Neural cell (in vitro differentiated cells): ENCODE results near the gene RAB1B. TPM values are rescaled to one million over a fixed set of nuclear protein-coding genes. Genes with fewer than 3 reads are reported as not detected.

Experiments used
- H2AFZ ChIP-seq: fragments of 200-600, 300-800 bp; sonication (generic), shearing (Covaris generic); 2 replicates; pipeline ENCODE4 v1.6.0; 2014; ENCODE audit warnings: low read depth, mild to moderate bottlenecking, antibody characterized with exemption, low read length, moderate library complexity
- H3F3A ChIP-seq: fragments of 200-600 bp; shearing (Covaris generic); 2 replicates; pipeline ENCODE4 v1.6.1; 2016; ENCODE audit warnings: mild to moderate bottlenecking, moderate library complexity, mixed read lengths, antibody characterized with exemption, low read length; ENCODE audit not compliant: insufficient read depth, poor library complexity, severe bottlenecking
- H3K27ac ChIP-seq: fragments of 200-600, 300-800 bp; sonication (generic), shearing (Covaris generic); 2 replicates; pipeline ENCODE4 v1.5.1; 2014; ENCODE audit warnings: mild to moderate bottlenecking, low read length, moderate library complexity
- H3K27me3 ChIP-seq: fragments of 300-800, 200-600 bp; sonication (generic), shearing (Covaris generic); 2 replicates; pipeline ENCODE4 v1.6.0; 2014; ENCODE audit warnings: mild to moderate bottlenecking, low read depth, low read length, moderate library complexity; ENCODE audit not compliant: insufficient read depth
- H3K36me3 ChIP-seq: fragments of 300-800, 200-600 bp; sonication (generic), shearing (Covaris generic); 2 replicates; pipeline ENCODE4 v1.5.1; 2014; ENCODE audit warnings: mild to moderate bottlenecking, antibody characterized with exemption, low read length, moderate library complexity; ENCODE audit not compliant: insufficient read depth
- H3K4me2 ChIP-seq: fragments of 300-800, 200-600 bp; sonication (generic), shearing (Covaris generic); 2 replicates; pipeline ENCODE4 v1.6.0; 2014; ENCODE audit warnings: mild to moderate bottlenecking, low read length
- H3K4me3 ChIP-seq: fragments of 300-800, 200-600 bp; sonication (generic), shearing (Covaris generic); 2 replicates; pipeline ENCODE4 v1.5.1; 2014; ENCODE audit warnings: mild to moderate bottlenecking, low read length, moderate library complexity
- H3K79me2 ChIP-seq: fragments of 200-600 bp; shearing (Covaris generic); replicated peaks from 2 replicates; pipeline ENCODE4 v1.6.0; 2014; ENCODE audit warnings: mild to moderate bottlenecking, low read length, moderate library complexity; ENCODE audit not compliant: insufficient read depth
- H3K9ac ChIP-seq: fragments of 300-800, 200-600 bp; sonication (generic), shearing (Covaris generic); 2 replicates; pipeline ENCODE4 v1.6.1; 2016; ENCODE audit warnings: mild to moderate bottlenecking, low read length, mixed read lengths
- H3K9me2 ChIP-seq: fragments of 200-600 bp; shearing (Covaris generic); 2 replicates; pipeline ENCODE4 v1.6.1; 2016; ENCODE audit warnings: mild to moderate bottlenecking, low read length, mixed read lengths; ENCODE audit not compliant: insufficient read depth
- H3K9me3 ChIP-seq: fragments of 200-600, 300-800 bp; sonication (generic), shearing (Covaris generic); 2 replicates; pipeline ENCODE4 v1.6.1; 2016; ENCODE audit warnings: mild to moderate bottlenecking, mixed run types, low read length, moderate library complexity, mixed read lengths
- H4K20me1 ChIP-seq: fragments of 200-600 bp; shearing (Covaris generic); 2 replicates; pipeline ENCODE4 v1.6.1; 2016; ENCODE audit warnings: mild to moderate bottlenecking, mixed run types; ENCODE audit not compliant: insufficient read depth
- EP300 ChIP-seq: fragments of 450-650 bp; conservative IDR thresholded peaks from 2 replicates; pipeline ENCODE4 v1.6.1; 2014; ENCODE audit warnings: antibody characterized with exemption, mild to moderate bottlenecking, moderate library complexity; ENCODE audit not compliant: poor library complexity, severe bottlenecking
- EZH2 ChIP-seq: fragments of 200-600, 300-800 bp; shearing (Covaris generic), sonication (generic); IDR thresholded peaks from 2 replicates; pipeline ENCODE4 v1.6.1; 2014; ENCODE audit warnings: antibody characterized with exemption, low read length, borderline replicate concordance, mild to moderate bottlenecking; ENCODE audit not compliant: insufficient read depth, poor library complexity, severe bottlenecking
- MXI1 ChIP-seq: fragments of 450-650 bp; conservative IDR thresholded peaks from 2 replicates; pipeline ENCODE4 v1.6.1; 2014; ENCODE audit warnings: antibody characterized with exemption, mild to moderate bottlenecking; ENCODE audit not compliant: poor library complexity, severe bottlenecking
- POLR2AphosphoS5 ChIP-seq: IDR thresholded peaks from 2 replicates; pipeline ENCODE4 v1.6.1; 2012
- RAD21 ChIP-seq: fragments of 450-650 bp; conservative IDR thresholded peaks from 2 replicates; pipeline ENCODE4 v1.6.1; 2014; ENCODE audit warnings: antibody characterized with exemption, mild to moderate bottlenecking, moderate library complexity
- REST ChIP-seq: IDR thresholded peaks from 2 replicates; pipeline ENCODE4 v1.6.1; 2012; ENCODE audit warnings: borderline replicate concordance
- SMC3 ChIP-seq: fragments of 450-650 bp; conservative IDR thresholded peaks from 2 replicates; pipeline ENCODE4 v1.6.1; 2014; ENCODE audit warnings: antibody characterized with exemption, mild to moderate bottlenecking, moderate library complexity; ENCODE audit not compliant: poor library complexity
- TAF1 ChIP-seq: IDR thresholded peaks from 2 replicates; pipeline ENCODE4 v1.6.1; 2012; ENCODE audit warnings: low read depth
- polyA plus RNA-seq: library from polyadenylated mRNA; depleted of rRNA; stranded (reverse); fragments of >200 nt; gene quantifications from 2 replicates; pipeline ENCODE4 v1.2.3, GENCODE V29; 2014
- TF ChIP-seq, protein P1 (sequence below): fragments of 450-650 bp; IDR thresholded peaks from 2 replicates; pipeline ENCODE4 v1.5.1; 2014; ENCODE audit warnings: antibody characterized with exemption, mild to moderate bottlenecking, moderate library complexity; ENCODE audit not compliant: poor library complexity, severe bottlenecking

Gene RAB1B
- polyA plus RNA-seq, 1 donor from 2014 or later: 27.2 TPM

DNA sequence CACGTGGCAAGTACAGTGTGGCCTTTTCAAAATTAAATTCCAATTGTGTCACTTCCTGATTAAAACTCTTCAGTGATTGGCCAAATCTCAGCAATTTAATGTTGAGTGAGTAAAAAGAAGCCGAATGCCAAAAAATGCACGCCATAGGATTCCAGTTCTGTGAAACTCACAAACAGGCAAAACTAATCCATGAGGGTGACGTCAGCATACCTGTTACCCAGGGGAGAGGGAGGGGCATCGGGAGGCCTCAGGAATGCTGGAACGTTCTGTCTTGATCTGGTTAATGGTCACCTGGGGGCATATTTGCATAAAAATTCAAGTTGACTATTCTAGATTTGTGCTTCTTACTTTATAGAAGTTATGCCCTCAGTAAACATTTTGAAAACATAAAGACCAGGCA, 39.9 kb upstream of the RAB1B start:
- no peaks in the 10 kb centered on the region for H4K20me1 ChIP-seq
- H3K27ac ChIP-seq: no peak overlapping the region
- H3K4me3 ChIP-seq: no peak overlapping the region
- H3K27me3 ChIP-seq: no peaks in the 10 kb centered on the region
- no peak overlapping the region for H3K4me2 ChIP-seq
- H3K9me3 ChIP-seq: no peaks in the 10 kb centered on the region
- H3K9me2 ChIP-seq: no peaks in the 10 kb centered on the region
- no peak overlapping the region for H3K9ac ChIP-seq
- H2AFZ ChIP-seq: no peak overlapping the region
- H3F3A ChIP-seq: no peaks in the 10 kb centered on the region
- no peaks in the 10 kb centered on the region for H3K36me3 ChIP-seq
- H3K79me2 ChIP-seq: no peaks in the 10 kb centered on the region
- TF ChIP-seq, protein P1, sequence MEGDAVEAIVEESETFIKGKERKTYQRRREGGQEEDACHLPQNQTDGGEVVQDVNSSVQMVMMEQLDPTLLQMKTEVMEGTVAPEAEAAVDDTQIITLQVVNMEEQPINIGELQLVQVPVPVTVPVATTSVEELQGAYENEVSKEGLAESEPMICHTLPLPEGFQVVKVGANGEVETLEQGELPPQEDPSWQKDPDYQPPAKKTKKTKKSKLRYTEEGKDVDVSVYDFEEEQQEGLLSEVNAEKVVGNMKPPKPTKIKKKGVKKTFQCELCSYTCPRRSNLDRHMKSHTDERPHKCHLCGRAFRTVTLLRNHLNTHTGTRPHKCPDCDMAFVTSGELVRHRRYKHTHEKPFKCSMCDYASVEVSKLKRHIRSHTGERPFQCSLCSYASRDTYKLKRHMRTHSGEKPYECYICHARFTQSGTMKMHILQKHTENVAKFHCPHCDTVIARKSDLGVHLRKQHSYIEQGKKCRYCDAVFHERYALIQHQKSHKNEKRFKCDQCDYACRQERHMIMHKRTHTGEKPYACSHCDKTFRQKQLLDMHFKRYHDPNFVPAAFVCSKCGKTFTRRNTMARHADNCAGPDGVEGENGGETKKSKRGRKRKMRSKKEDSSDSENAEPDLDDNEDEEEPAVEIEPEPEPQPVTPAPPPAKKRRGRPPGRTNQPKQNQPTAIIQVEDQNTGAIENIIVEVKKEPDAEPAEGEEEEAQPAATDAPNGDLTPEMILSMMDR: no peak
- TF ChIP-seq EP300 (no peak), MXI1 (no peak), POLR2AphosphoS5 (no peak), SMC3 (no peak), EZH2 (no peak), REST (no peak), RAD21 (no peak), TAF1 (no peak)

DNA sequence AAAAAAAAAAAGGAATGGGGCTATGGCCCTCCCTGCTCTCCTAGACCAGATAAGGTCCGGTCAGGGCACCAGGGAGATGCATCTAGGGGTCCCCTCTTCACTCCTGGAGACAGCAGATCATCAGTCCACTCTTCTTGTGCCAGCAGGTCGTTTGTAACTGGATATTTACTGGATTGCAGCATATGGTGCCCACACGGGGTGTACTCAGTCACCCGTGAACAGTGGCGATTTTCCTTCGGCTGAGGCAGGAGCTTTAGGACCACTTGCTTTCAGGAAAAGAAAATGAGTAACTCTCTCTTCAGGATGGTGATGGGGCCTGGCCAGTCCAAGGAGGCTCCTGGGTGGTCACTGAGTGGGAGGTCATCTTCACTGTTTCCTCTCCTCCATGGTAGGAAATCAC, 38.3 kb upstream of the RAB1B start:
- H3K9me3 ChIP-seq: no peaks in the 10 kb centered on the region
- H2AFZ ChIP-seq: no peak overlapping the region
- H3K27ac ChIP-seq: no peak overlapping the region
- H3K79me2 ChIP-seq: no peaks in the 10 kb centered on the region
- no peak for TF ChIP-seq EP300
- no peak for TF ChIP-seq TAF1
- TF ChIP-seq SMC3: no peak
- no peak for TF ChIP-seq POLR2AphosphoS5
- TF ChIP-seq, protein P1: no peak
- TF ChIP-seq REST: no peak
- no peak for TF ChIP-seq MXI1
- TF ChIP-seq RAD21: no peak
- no peak overlapping the region for H3K9ac ChIP-seq
- no peaks in the 10 kb centered on the region for H4K20me1 ChIP-seq
- H3F3A ChIP-seq: no peaks in the 10 kb centered on the region
- H3K4me2 ChIP-seq: no peak overlapping the region
- no peaks in the 10 kb centered on the region for H3K36me3 ChIP-seq
- H3K27me3 ChIP-seq: no peaks in the 10 kb centered on the region
- no peaks in the 10 kb centered on the region for H3K9me2 ChIP-seq
- no peak overlapping the region for H3K4me3 ChIP-seq
